HepG2 (cell line): Measurements from ENCODE around the gene EIF4E1B. TPM values are rescaled to one million over a fixed set of nuclear protein-coding genes. Genes with fewer than 3 reads are reported as not detected.

ENCODE experiments used
- ATAC-seq: fragments of 200-7000 bp; cut with Tn5 transposase; 3 replicates; pipeline ENCODE4 v1.9.1; 2020; ENCODE audit warnings: mild to moderate bottlenecking, moderate library complexity
- BruUV-seq: library from RNA; stranded (reverse); fragments of 400-500 nt; replicated peaks from 2 replicates; lab custom pipeline; 2021; lab: Mats Ljungman, UMichigan
- CTCF ChIA-PET: fragments of 300-600 bp; formaldehyde crosslinking; extraction: SDS; loops from one replicate; lab custom pipeline; 2021; ENCODE audit warnings: low total read pairs, inconsistent platforms, low intra/inter-chr PET ratio; lab: Yijun Ruan, JAX
- POLR2A ChIA-PET: fragments of 350-600 bp; sonication (Branson Sonifier 250); formaldehyde crosslinking; loops from one replicate; lab custom pipeline; 2020; ENCODE audit warnings: antibody characterized with exemption, inconsistent platforms; lab: Yijun Ruan, JAX
- DNase-seq: peaks from one replicate; pipeline ENCODE4 v3.0.0-alpha.2; 2015; ENCODE audit warnings: low spot score
- FAIRE-seq: peaks from 3 replicates; lab custom pipeline; 2011; peaks lifted over from hg19 to GRCh38; lab: Jason Lieb, UNC
- H2AFZ ChIP-seq: one replicate; pipeline ENCODE4 v1.6.1; 2011; ENCODE audit warnings: low read length, inconsistent platforms
- H3K27ac ChIP-seq: fragments of 300-600 bp; 3 replicates; pipeline ENCODE4 v1.8.0; 2011; ENCODE audit warnings: mixed run types, mild to moderate bottlenecking, mixed read lengths, low read length, inconsistent platforms; ENCODE audit not compliant: insufficient read depth; ENCODE audit errors: extremely low read length
- H3K27me3 ChIP-seq, 2 experiments: fragments of 200-600 bp in 1 of 2; 2 replicates in 1 of 2; 3 replicates in 1 of 2; pipeline versions ENCODE4 v1.6.0 to v1.8.0; 2011; ENCODE audit warnings: low read length in 2 of 2, mild to moderate bottlenecking in 2 of 2, moderate library complexity in 2 of 2, inconsistent platforms in 1 of 2; ENCODE audit not compliant: insufficient read depth in 2 of 2, control insufficient read depth in 1 of 2
- H3K36me3 ChIP-seq, 2 experiments: fragments of 200-600 bp in 1 of 2; replicated peaks in 1 of 2; 2 replicates in 1 of 2; 3 replicates in 1 of 2; pipeline versions ENCODE4 v1.5.1 to v1.8.0; 2011; ENCODE audit warnings: low read length in 2 of 2, inconsistent platforms in 1 of 2; ENCODE audit not compliant: insufficient read depth in 2 of 2, control insufficient read depth in 1 of 2
- H3K4me1 ChIP-seq: 2 replicates; pipeline ENCODE4 v1.5.1; 2012; ENCODE audit warnings: low read length, inconsistent platforms; ENCODE audit not compliant: insufficient read depth
- H3K4me2 ChIP-seq: 2 replicates; pipeline ENCODE4 v1.6.0; 2011; ENCODE audit warnings: low read depth, low read length, inconsistent platforms
- H3K4me3 ChIP-seq, 3 experiments: fragments of 200-600 bp in 1 of 3; sonication (generic), shearing (Covaris generic) in 1 of 3; replicated peaks in 1 of 3; 2 replicates each; pipeline ENCODE4 v1.5.1; 2011 to 2016; ENCODE audit warnings: low read length in 3 of 3, inconsistent platforms in 2 of 3, low read depth in 2 of 3, mild to moderate bottlenecking in 2 of 3, control low read depth in 1 of 3, mixed read lengths in 1 of 3; ENCODE audit not compliant: insufficient read depth in 1 of 3
- H3K79me2 ChIP-seq: one replicate; pipeline ENCODE4 v1.6.1; 2011; ENCODE audit warnings: low read length, inconsistent platforms; ENCODE audit not compliant: insufficient read depth
- H3K9ac ChIP-seq: 2 replicates; pipeline ENCODE4 v1.6.0; 2011; ENCODE audit warnings: mild to moderate bottlenecking, low read depth, low read length, inconsistent platforms; ENCODE audit not compliant: insufficient read depth
- H3K9me3 ChIP-seq: 2 replicates; pipeline ENCODE4 v1.5.1; 2012; ENCODE audit warnings: mild to moderate bottlenecking, low read length
- H4K20me1 ChIP-seq: 2 replicates; pipeline ENCODE4 v1.6.0; 2011; ENCODE audit warnings: inconsistent platforms, mild to moderate bottlenecking, low read length, moderate library complexity; ENCODE audit not compliant: insufficient read depth
- HNF4A ChIP-seq: sonication (generic); formaldehyde crosslinking; IDR thresholded peaks from 2 replicates; pipeline ENCODE4 v1.4.0; 2020; ENCODE audit warnings: missing genetic modification reagents
- KLF16 ChIP-seq, 2 experiments: sonication (generic) in 1 of 2; formaldehyde crosslinking in 1 of 2; IDR thresholded peaks; 2 replicates each; pipeline versions ENCODE4 v1.6.1 to v1.8.0; 2016 to 2023; ENCODE audit warnings: missing genetic modification reagents in 2 of 2, missing compliant biosample characterization in 1 of 2
- SALL1 ChIP-seq: sonication (generic); formaldehyde crosslinking; IDR thresholded peaks from 2 replicates; pipeline ENCODE4 v1.8.0; 2022; ENCODE audit warnings: mild to moderate bottlenecking, missing genetic modification reagents
- SNRNP70 ChIP-seq: fragments of 200-400 bp; formaldehyde crosslinking; IDR thresholded peaks from 2 replicates; pipeline ENCODE4 v1.6.1; 2017; ENCODE audit warnings: mild to moderate bottlenecking, low read depth, low read length, moderate library complexity
- ZMYM3 ChIP-seq: sonication (generic); formaldehyde crosslinking; IDR thresholded peaks from 2 replicates; pipeline ENCODE4 v1.5.1; 2020; ENCODE audit warnings: mild to moderate bottlenecking, missing genetic modification reagents
- ZNF136 ChIP-seq: sonication (generic); formaldehyde crosslinking; IDR thresholded peaks from 2 replicates; pipeline ENCODE4 v1.8.1; 2022; ENCODE audit warnings: low read depth, mild to moderate bottlenecking, moderate library complexity, missing genetic modification reagents
- ZNF564 ChIP-seq: sonication (generic); formaldehyde crosslinking; IDR thresholded peaks from 2 replicates; pipeline ENCODE4 v1.8.1; 2023; ENCODE audit warnings: mild to moderate bottlenecking, missing genetic modification reagents
- ZNF629 ChIP-seq: sonication (generic); formaldehyde crosslinking; conservative IDR thresholded peaks from 2 replicates; pipeline ENCODE4 v1.5.0; 2020; ENCODE audit warnings: missing genetic modification reagents
- ZNF879 ChIP-seq: sonication (generic); formaldehyde crosslinking; IDR thresholded peaks from 2 replicates; pipeline ENCODE4 v1.8.1; 2023; ENCODE audit warnings: missing genetic modification reagents
- WGBS: methylation state at CpG from one replicate; pipeline ENCODE4 v1.1.6; 2017; ENCODE audit warnings: low lambda C conversion rate; 5-methylcytosine and 5-hydroxymethylcytosine counted together
- in situ Hi-C: cut with HindIII; loops from 2 replicates; pipeline ENCODE4 v1.10.0; 2017; ENCODE audit warnings: low pct_unique_long_range_greater_than_20kb; ENCODE audit not compliant: extremely low pct_ligation_motif_present
- intact Hi-C: fragments of 100-400 bp; cut with micrococcal nuclease; formaldehyde crosslinking; loops from one replicate; pipeline ENCODE4 v1.10.0; 2022; ENCODE audit not compliant: unreplicated experiment
- polyA plus RNA-seq, 8 experiments: library from polyadenylated mRNA; depleted of rRNA in 3 of 8; stranded (reverse) in 7 of 8; unstranded in 1 of 8; fragments of >200 nt; fragmentation: Illumina TruSeq in 4 of 8; extraction: Trizol in 4 of 8; gene quantifications; 2 replicates each; pipeline versions ENCODE4 v1.2.1 to v1.2.3, GENCODE V29; 2011 to 2016; ENCODE audit warnings: low read depth in 4 of 8, missing spikeins in 1 of 8, mixed read lengths in 1 of 8; ENCODE audit not compliant: insufficient read depth in 1 of 8
- total RNA-seq, 5 experiments: library from RNA; depleted of rRNA; stranded (reverse); fragments of >200 nt; fragmentation: Illumina TruSeq; extraction: Trizol; gene quantifications; 2 replicates each; pipeline ENCODE4 v1.2.3, GENCODE V29; 2016; ENCODE audit warnings: low read depth in 1 of 5
- TF ChIP-seq, protein P1 (sequence below): sonication (generic); formaldehyde crosslinking; conservative IDR thresholded peaks from 2 replicates; pipeline ENCODE4 v1.4.0; 2020; ENCODE audit warnings: missing genetic modification reagents
- TF ChIP-seq, protein P2 (sequence below): sonication (generic); formaldehyde crosslinking; IDR thresholded peaks from 2 replicates; pipeline ENCODE4 v1.4.0; 2020; ENCODE audit warnings: missing genetic modification reagents
- TF ChIP-seq, protein P3 (sequence below): sonication (generic); formaldehyde crosslinking; IDR thresholded peaks from 2 replicates; pipeline ENCODE4 v1.5.0; 2020; ENCODE audit warnings: mild to moderate bottlenecking, low read depth, missing genetic modification reagents, borderline replicate concordance
- TF ChIP-seq, protein P4 (sequence below): sonication (generic); formaldehyde crosslinking; IDR thresholded peaks from 2 replicates; pipeline ENCODE4 v1.5.0; 2020; ENCODE audit warnings: missing genetic modification reagents, mild to moderate bottlenecking, borderline replicate concordance

Gene EIF4E1B
- total and polyA plus RNA-seq, 2 of the 13 experiments (the other 11 are each of a cell fraction or from before 2014, with no cell fraction given), result not detected

DNA sequence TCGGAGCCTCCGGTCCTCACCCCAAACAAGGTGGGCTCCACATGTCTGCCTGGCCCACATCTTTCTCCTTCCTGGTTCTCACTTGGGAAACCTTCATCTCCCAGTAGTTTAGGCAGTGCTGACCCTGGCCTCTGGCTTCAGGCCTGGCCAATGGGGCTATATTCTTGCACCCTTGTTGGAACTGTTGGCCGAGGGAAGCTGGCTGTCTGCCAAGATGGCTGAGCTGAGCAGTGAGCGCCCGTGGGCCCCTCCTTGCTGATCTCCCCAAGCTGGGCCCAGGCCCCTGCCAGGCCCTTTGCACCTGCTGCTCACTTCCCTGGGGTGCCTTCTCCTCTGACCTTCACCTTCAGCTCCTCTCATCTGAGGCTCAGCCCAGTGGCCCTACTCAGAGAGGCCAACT lies 48.1 kb downstream of the EIF4E1B start:
- no peak overlapping the region for H3K9ac ChIP-seq
- no peaks in the 10 kb centered on the region for H3K9me3 ChIP-seq
- 51% methylated on average over 4 of the region's 5 CpGs for WGBS
- H3K4me1 ChIP-seq, result peaks cover 39% of the 10 kb centered on the region
- ChIA-PET POLR2A (no interaction called here), CTCF (no interaction called here)
- TF ChIP-seq HNF4A (CRISPR knock-in tag) (peak; percentile 18; the same call in 1 of the 2 replicates), KLF16 (CRISPR knock-in tag; IDR thresholded peaks at IDR 0.05) (no peak), ZMYM3 (peak; percentile 46; the same call in 1 of the 2 replicates), ZNF629 (CRISPR knock-in tag) (peak; percentile 72)
- H3K4me2 ChIP-seq, result peak overlapping the region; percentile 15; the same call in 1 of the 2 replicates
- ATAC-seq, result no peak
- in situ Hi-C loops, result no loop called here
- H4K20me1 ChIP-seq, result no peaks in the 10 kb centered on the region
- no peak for DNase-seq
- intact Hi-C loops, result no loop called here
- H3K27ac ChIP-seq, result no peak overlapping the region
- peaks cover 5 to 23% of the 10 kb centered on the region in 2 experiments; a peak in 4 of 5 replicates for H3K27me3 ChIP-seq
- no peak overlapping the region for H2AFZ ChIP-seq
- no peaks in the 10 kb centered on the region for H3K79me2 ChIP-seq
- H3K36me3 ChIP-seq, result no peaks in the 10 kb centered on the region
- H3K4me3 ChIP-seq, result no peak overlapping the region
- FAIRE-seq, result no peak
- BruUV-seq, result no TSS peak

DNA sequence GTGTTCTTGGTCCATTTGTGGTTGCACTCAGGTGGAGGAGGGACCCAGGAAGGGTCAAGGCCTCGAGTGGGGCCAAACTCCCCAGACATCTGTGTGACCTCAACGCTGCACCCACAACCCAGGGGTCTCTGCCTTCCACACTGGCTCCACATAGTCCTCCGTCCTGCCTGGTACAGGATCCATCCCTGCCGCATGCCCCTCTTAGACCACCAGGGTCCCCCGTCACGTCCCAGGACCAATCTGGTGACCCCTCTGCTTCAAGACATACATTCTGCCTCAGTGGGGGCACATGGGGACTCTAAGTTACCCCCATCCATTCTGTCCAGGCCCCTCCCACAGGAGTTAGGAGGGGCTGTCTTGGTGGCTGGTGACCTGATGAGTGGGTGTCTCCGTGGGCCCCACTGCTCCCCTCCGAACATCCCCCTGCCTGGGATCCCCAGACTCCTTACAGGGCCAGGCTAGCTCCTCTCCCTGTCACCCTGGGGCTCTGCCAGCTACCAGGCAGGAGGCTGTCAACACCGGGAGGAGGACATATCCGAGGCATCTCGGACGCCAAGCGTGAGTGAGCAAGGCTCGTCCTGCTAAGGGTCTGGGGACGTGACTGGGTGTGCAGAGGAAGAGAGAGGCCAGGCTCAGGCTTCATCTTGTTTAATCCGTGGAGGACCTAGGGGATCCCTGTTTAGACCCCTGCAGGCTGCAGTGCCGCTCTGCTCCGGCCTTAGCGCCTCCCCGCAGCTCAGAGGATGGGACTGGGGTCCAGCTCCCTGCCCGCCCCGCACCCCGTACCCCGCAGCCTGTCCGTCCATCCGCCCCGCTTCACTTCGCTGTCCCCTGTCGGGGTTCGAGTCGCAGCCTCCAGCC lies 49.1 kb downstream of the EIF4E1B start:
- H2AFZ ChIP-seq, result no peak overlapping the region
- H3K9me3 ChIP-seq, result no peaks in the 10 kb centered on the region
- ATAC-seq (no peak), FAIRE-seq (no peak), DNase-seq (no peak)
- BruUV-seq, result no TSS peak
- no peaks in the 10 kb centered on the region for H3K36me3 ChIP-seq
- ChIA-PET CTCF (no interaction called here), POLR2A (no interaction called here)
- no peaks in the 10 kb centered on the region for H3K79me2 ChIP-seq
- intact Hi-C loops (no loop called here), in situ Hi-C loops (no loop called here)
- H3K4me2 ChIP-seq, result no peak overlapping the region
- H3K27me3 ChIP-seq, result peaks cover 5 to 30% of the 10 kb centered on the region in 2 experiments; a peak in 4 of 5 replicates
- H3K27ac ChIP-seq, result no peak overlapping the region
- H3K4me1 ChIP-seq, result peaks cover 39% of the 10 kb centered on the region
- 82% methylated on average over 16 of the region's 31 CpGs for WGBS
- H3K9ac ChIP-seq, result no peak overlapping the region
- H4K20me1 ChIP-seq, result no peaks in the 10 kb centered on the region
- H3K4me3 ChIP-seq, result no peak overlapping the region
- TF ChIP-seq SALL1 (CRISPR knock-in tag) (no peak), ZNF879 (CRISPR knock-in tag) (no peak), ZNF136 (CRISPR knock-in tag) (no peak), SNRNP70 (no peak), ZNF564 (no peak)
- TF ChIP-seq, protein P1, sequence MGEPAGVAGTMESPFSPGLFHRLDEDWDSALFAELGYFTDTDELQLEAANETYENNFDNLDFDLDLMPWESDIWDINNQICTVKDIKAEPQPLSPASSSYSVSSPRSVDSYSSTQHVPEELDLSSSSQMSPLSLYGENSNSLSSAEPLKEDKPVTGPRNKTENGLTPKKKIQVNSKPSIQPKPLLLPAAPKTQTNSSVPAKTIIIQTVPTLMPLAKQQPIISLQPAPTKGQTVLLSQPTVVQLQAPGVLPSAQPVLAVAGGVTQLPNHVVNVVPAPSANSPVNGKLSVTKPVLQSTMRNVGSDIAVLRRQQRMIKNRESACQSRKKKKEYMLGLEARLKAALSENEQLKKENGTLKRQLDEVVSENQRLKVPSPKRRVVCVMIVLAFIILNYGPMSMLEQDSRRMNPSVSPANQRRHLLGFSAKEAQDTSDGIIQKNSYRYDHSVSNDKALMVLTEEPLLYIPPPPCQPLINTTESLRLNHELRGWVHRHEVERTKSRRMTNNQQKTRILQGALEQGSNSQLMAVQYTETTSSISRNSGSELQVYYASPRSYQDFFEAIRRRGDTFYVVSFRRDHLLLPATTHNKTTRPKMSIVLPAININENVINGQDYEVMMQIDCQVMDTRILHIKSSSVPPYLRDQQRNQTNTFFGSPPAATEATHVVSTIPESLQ (CRISPR knock-in tag), result no peak
- TF ChIP-seq, protein P2, sequence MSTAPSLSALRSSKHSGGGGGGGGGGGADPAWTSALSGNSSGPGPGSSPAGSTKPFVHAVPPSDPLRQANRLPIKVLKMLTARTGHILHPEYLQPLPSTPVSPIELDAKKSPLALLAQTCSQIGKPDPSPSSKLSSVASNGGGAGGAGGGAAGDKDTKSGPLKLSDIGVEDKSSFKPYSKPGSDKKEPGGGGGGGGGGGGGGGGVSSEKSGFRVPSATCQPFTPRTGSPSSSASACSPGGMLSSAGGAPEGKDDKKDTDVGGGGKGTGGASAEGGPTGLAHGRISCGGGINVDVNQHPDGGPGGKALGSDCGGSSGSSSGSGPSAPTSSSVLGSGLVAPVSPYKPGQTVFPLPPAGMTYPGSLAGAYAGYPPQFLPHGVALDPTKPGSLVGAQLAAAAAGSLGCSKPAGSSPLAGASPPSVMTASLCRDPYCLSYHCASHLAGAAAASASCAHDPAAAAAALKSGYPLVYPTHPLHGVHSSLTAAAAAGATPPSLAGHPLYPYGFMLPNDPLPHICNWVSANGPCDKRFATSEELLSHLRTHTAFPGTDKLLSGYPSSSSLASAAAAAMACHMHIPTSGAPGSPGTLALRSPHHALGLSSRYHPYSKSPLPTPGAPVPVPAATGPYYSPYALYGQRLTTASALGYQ, result no peak
- TF ChIP-seq, protein P3, sequence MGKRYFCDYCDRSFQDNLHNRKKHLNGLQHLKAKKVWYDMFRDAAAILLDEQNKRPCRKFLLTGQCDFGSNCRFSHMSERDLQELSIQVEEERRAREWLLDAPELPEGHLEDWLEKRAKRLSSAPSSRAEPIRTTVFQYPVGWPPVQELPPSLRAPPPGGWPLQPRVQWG (CRISPR knock-in tag), result no peak
- TF ChIP-seq, protein P4, sequence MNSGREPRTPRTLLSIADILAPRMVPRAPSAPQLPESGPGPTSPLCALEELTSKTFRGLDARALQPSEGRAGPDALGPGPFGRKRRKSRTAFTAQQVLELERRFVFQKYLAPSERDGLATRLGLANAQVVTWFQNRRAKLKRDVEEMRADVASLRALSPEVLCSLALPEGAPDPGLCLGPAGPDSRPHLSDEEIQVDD (CRISPR knock-in tag), result no peak
